Heart left ventricle (tissue), 13 donors: Measurements from ENCODE around the gene EOLA1.

Source experiments
- CTCF ChIP-seq, 12 donors: fragments of 200-600 bp; sonication (generic) in 4 of 12; IDR thresholded peaks; one replicate each; pipeline versions ENCODE4 v1.5.0 to v1.8.0; 2018 to 2022; ENCODE audit warnings: antibody characterized with exemption in 12 of 12, mild to moderate bottlenecking in 5 of 12
- POLR2A ChIP-seq, 2 donors: fragments of 450-650 bp; IDR thresholded peaks; one replicate each; pipeline ENCODE4 v1.6.1; 2017; ENCODE audit warnings: antibody characterized with exemption in 2 of 2, mild to moderate bottlenecking in 2 of 2, moderate library complexity in 2 of 2
- donor health status: ischemic (EF 13 %, LVEDD 7.1; RV severe dilation, severe dysfunction).
- donor health status: DM: no; HTN: yes; CAD: no.
- donor health status: DM: no; HTN: no; CAD: no.
- donor health status: ischemic (EF 25% LVEDD 6.9; RV normal size, moderate dysfunction).
- donor health status: ischemic (EF 25% LVEDD 5.7; RV mildly dilated, moderate dysfunction).
- donor health status: ischemic (EF 35%, LVEDD 5.7; RV mildly dilated, moderate dysfunction).
- donor health status: nonischemic (EF 11% LVEDD 7.7; RV severe dilation, severe dysfunction).
- donor health status: DM: yes; HTN: yes; CAD: no.
- donor health status: PGD.
- donor health status: ischemic (EF 29% LVEDD 5.4; RV normal size, mild dysfunction).
- donor health status: nonischemic (EF 23%, LVEDD 6.1; RV moderate dilation, normal function).

GRCh38 chrX:149540621-149541520 lies at the start of gene EOLA1:
- TF ChIP-seq CTCF (IDR thresholded peaks at IDR 0.05) (no peak), POLR2A (IDR thresholded peaks at IDR 0.05) (no peak)
